GM12864 (cell line): ENCODE measurements around the gene MYBL2.

Experiments
- DNase-seq: peaks from one replicate; pipeline ENCODE4 v3.0.0-alpha.2; 2011; ENCODE audit warnings: low read depth
- H3K4me3 ChIP-seq: 2 replicates; pipeline ENCODE4 v1.5.1; 2011; ENCODE audit warnings: mild to moderate bottlenecking, low read depth, low read length, control low read depth
- TF ChIP-seq, protein P1 (sequence below): IDR thresholded peaks from 2 replicates; pipeline ENCODE4 v1.5.1; 2011; ENCODE audit warnings: low read depth, mild to moderate bottlenecking, moderate library complexity, low read length, control low read depth, inconsistent platforms; ENCODE audit errors: missing control alignments

The MYBL2 gene

DNA sequence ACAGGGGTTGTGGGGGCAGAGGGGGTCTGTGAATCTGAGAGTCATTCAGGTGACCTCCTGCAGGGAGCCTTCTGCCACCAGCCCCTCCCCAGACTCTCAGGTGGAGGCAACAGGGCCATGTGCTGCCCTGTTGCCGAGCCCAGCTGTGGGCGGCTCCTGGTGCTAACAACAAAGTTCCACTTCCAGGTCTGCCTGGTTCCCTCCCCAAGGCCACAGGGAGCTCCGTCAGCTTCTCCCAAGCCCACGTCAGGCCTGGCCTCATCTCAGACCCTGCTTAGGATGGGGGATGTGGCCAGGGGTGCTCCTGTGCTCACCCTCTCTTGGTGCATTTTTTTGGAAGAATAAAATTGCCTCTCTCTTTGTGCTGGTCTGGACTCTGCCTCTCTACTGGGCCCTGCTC, 49.2 kb downstream of the MYBL2 start:
- no peak for DNase-seq
- TF ChIP-seq, protein P1, sequence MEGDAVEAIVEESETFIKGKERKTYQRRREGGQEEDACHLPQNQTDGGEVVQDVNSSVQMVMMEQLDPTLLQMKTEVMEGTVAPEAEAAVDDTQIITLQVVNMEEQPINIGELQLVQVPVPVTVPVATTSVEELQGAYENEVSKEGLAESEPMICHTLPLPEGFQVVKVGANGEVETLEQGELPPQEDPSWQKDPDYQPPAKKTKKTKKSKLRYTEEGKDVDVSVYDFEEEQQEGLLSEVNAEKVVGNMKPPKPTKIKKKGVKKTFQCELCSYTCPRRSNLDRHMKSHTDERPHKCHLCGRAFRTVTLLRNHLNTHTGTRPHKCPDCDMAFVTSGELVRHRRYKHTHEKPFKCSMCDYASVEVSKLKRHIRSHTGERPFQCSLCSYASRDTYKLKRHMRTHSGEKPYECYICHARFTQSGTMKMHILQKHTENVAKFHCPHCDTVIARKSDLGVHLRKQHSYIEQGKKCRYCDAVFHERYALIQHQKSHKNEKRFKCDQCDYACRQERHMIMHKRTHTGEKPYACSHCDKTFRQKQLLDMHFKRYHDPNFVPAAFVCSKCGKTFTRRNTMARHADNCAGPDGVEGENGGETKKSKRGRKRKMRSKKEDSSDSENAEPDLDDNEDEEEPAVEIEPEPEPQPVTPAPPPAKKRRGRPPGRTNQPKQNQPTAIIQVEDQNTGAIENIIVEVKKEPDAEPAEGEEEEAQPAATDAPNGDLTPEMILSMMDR, result no peak
- no peak overlapping the region for H3K4me3 ChIP-seq

DNA sequence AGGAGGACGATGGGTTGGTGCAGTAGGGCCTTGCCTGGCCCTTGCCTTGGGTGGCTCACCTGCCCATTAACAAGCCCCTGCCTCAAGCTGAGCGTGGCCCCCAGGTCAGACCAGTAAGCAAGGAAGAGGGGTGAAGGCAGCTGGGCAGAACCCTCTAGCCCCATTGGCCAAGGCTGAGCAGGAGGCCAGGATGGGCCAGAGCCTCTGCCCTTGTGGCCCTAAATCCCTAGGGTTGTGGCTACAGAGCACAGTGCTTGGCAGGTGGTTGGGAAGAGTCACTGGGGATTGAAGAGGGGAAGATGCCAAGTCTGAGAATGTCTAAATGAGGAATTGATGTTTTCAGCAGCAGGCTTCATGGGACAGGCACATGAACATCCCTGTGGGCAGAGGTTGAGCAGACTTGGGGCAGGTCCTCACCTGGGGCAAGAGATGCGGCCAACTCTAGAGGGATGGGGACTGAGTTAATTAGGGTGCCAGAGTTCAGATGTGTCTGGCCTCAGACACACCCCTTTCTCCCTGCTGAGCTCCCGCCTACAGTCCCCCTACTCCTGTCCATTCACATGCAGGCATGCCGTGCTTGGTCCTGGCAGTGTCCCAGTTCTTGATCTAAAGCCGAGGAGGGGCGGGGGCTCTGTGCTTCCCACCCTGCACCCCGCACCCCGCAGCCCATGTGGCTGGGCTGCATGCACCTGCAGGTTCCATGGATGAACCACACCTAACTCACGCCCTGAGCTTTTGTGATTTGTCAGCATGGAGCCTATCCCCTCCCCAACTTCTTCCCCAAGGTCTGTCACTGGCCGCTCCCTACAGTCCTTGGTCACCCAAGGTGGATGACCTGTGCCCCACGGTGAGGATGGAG, 50.1 kb downstream of the MYBL2 start:
- TF ChIP-seq, protein P1, result no peak
- H3K4me3 ChIP-seq, result no peak overlapping the region
- no peak for DNase-seq

DNA sequence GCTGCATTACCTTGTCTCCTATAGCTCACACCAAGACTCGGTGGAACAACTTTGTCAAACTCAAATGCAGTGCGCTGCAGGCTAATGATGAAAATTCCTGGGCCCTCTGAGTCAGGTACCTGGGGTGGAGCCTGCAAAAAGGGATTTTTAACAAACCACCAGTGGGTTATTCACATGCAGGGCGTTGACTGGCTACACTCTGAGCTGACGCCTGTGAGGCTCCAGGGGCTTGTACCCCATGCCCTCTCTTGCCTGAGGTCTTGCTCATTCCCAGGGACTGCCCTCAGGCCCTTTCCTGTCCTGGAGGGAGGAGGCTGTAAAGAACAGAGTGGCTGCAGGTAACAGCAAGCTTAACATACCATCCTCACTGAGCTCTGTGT, 50.7 kb downstream of the MYBL2 start:
- TF ChIP-seq, protein P1, result no peak
- H3K4me3 ChIP-seq, result no peak overlapping the region
- DNase-seq, result no peak

DNA sequence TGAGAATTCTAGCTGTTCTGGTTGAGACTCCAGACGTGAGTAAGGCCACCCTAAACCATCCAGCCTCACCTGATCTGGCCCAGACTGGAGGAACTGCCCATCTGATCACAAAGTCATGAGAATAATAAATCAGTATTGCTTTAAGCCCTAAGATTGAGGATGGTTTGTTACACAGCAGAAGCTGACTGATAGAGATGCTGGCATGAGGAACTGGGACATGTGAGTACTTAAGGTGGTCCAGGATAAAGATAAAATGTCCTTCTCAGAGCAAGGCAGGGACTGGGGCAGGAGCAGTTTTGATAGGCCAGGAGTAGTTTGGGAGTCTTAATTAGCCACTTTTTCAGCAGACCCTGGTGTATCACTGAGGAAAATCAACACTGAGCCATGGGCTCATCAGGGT, 53.1 kb downstream of the MYBL2 start:
- no peak for DNase-seq
- no peak overlapping the region for H3K4me3 ChIP-seq

DNA sequence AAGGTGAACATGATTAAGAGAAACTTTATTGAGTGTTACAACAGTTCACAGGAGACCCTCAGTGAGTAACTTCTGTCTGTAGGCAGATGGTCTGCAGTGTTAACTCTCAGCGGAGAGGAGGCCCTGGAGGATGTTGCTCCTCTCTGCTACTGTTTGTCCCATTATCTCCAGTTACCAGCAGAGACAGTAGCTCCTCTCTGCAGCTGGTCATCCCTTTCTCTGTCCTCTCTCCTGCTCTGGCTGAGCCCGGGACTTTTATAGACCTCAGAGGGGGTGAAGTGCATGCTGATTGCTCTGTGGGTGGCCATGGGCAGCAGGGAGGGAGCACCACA, 54.1 kb downstream of the MYBL2 start:
- DNase-seq, result no peak
- H3K4me3 ChIP-seq, result no peak overlapping the region
- TF ChIP-seq, protein P1, result no peak

More for the DNA sequence above, 53.1 kb downstream of the MYBL2 start:
- TF ChIP-seq, protein P1, result no peak

DNA sequence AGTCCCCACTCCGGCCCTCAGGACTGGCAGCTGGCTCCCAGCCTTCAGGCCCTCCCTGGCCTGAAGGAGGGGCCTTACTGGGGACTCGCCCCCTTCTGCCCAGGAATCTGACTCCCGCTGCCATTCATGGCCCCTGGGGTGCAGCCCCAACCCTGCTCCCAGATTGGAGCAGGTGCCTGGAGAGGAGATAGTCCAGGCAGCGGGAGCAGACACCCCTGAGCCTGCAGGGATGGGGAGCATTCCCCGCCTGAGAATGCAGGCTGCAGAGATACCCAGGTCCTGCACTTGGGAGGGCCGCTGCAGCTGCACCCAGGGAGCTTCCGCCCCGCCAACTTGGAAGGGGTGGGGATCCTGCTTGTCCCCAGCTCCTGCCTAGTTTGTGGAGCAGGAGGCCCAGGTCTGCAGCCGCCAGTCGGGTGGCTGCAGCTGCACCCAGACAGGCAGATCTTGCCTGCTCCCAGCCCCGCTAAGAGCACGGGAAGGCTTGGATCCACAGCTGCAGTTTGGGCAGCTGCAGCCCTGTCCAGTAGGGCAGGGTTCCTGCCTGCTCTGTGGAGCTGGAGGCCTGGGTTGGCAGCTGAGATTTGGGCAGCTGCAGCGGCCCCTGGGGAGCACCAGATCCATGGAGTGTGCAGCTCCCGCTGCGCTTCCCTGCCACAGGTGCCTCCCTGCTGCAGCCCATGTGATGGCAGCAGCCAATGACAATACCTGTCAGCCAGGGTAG, 54.7 kb downstream of the MYBL2 start:
- H3K4me3 ChIP-seq, result no peak overlapping the region
- no peak for DNase-seq
- TF ChIP-seq, protein P1, result no peak
